Mesenteric fat pad (tissue), 1 donor: ENCODE measurements around the gene RASGEF1B. TPM values are rescaled to one million over a fixed set of nuclear protein-coding genes. Genes with fewer than 3 reads are reported as not detected.
A peak's percentile ranks its signal among the peaks of the same experiment; 100 is the strongest.

Source experiments
- DNase-seq: peaks from one replicate; pipeline ENCODE4 v3.0.0-alpha.2; 2020; ENCODE audit warnings: low spot score
- long read RNA-seq: library from polyadenylated mRNA; unstranded; transcript quantifications from one replicate; pipeline ENCODE4 v2.0.0, GENCODE V29; 2020
- total RNA-seq: library from RNA; stranded (reverse); fragmentation: NEBNext Ultra II Directional; extraction: Animal tissue kit (Norgen Biotek cat#: 25700); gene quantifications from one replicate; pipeline ENCODE4 v1.2.1, GENCODE V29; 2021
- donor health status: DM: yes; HTN: yes; CAD: no.

RASGEF1B gene
- total RNA-seq: 32.5 TPM
- long read RNA-seq, partial matches to known transcripts: 0 of 10 reads
- long read RNA-seq, other reads (novel, unspliced or antisense): 7 of 10 reads

GRCh38 chr4:81471588-81472280, at the start of gene RASGEF1B:
RASGEF1B (minus strand) TSS chr4:81471907; CDS start chr4:81459508, 12,399 bp downstream.
- DNase-seq: peak; percentile 97

GRCh38 chr4:81519856-81520255, 48.1 kb upstream of the RASGEF1B start:
- DNase-seq: no peak

GRCh38 chr4:81519427-81519773, 47.7 kb upstream of the RASGEF1B start:
- DNase-seq: no peak

- no peak for DNase-seq
These were observed 47.2 kb upstream of the RASGEF1B start for GRCh38 chr4:81518762-81519426.

GRCh38 chr4:81516241-81516640, 44.5 kb upstream of the RASGEF1B start:
- DNase-seq: no peak

- no peak for DNase-seq
These were observed 41.2 kb upstream of the RASGEF1B start for GRCh38 chr4:81512757-81513501.

GRCh38 chr4:81512001-81512756, 40.5 kb upstream of the RASGEF1B start:
- no peak for DNase-seq

- no peak for DNase-seq
These were observed 39.0 kb upstream of the RASGEF1B start for GRCh38 chr4:81510643-81511178.

GRCh38 chr4:81509822-81510221, 38.1 kb upstream of the RASGEF1B start:
- DNase-seq: no peak

- no peak for DNase-seq
These were observed 37.5 kb upstream of the RASGEF1B start for GRCh38 chr4:81509191-81509590.

- DNase-seq: no peak
These were observed 36.9 kb upstream of the RASGEF1B start for GRCh38 chr4:81508411-81509185.

GRCh38 chr4:81507530-81507929, 35.8 kb upstream of the RASGEF1B start:
- DNase-seq: no peak

- DNase-seq: no peak
These were observed 35.0 kb upstream of the RASGEF1B start for GRCh38 chr4:81506731-81507130.

GRCh38 chr4:81505726-81506125, 34.0 kb upstream of the RASGEF1B start:
- DNase-seq: no peak

- DNase-seq: no peak
These were observed 33.4 kb upstream of the RASGEF1B start for GRCh38 chr4:81505004-81505598.

- no peak for DNase-seq
These were observed 32.7 kb upstream of the RASGEF1B start for GRCh38 chr4:81504112-81505003.

GRCh38 chr4:81503586-81503985, 31.9 kb upstream of the RASGEF1B start:
- DNase-seq: no peak

GRCh38 chr4:81502564-81502963, 30.9 kb upstream of the RASGEF1B start:
- DNase-seq: no peak

GRCh38 chr4:81499840-81500239, 28.1 kb upstream of the RASGEF1B start:
- no peak for DNase-seq
